NT2/D1 (cell line): ENCODE results near the gene GUCA1C.
A peak's percentile ranks its signal among the peaks of the same experiment; 100 is the strongest.

Experiments
- DNase-seq: peaks from one replicate; pipeline ENCODE4 v3.0.0-alpha.2; 2011; ENCODE audit warnings: low read depth, low spot score
- H3K27me3 ChIP-seq: 2 replicates; pipeline ENCODE4 v1.6.0; 2011; ENCODE audit warnings: mild to moderate bottlenecking; ENCODE audit not compliant: insufficient read length, insufficient read depth
- H3K36me3 ChIP-seq: 2 replicates; pipeline ENCODE4 v1.6.1; 2011; ENCODE audit warnings: mild to moderate bottlenecking, low read length, mixed read lengths; ENCODE audit not compliant: insufficient read depth, insufficient read length
- H3K4me1 ChIP-seq: 2 replicates; pipeline ENCODE4 v1.5.1; 2011; ENCODE audit not compliant: insufficient read depth, insufficient read length
- H3K4me3 ChIP-seq: 2 replicates; pipeline ENCODE4 v1.5.1; 2011; ENCODE audit warnings: low read depth; ENCODE audit not compliant: insufficient read length
- H3K9ac ChIP-seq: 2 replicates; pipeline ENCODE4 v1.6.0; 2011; ENCODE audit warnings: low read depth; ENCODE audit not compliant: insufficient read length
- H3K9me3 ChIP-seq: 2 replicates; pipeline ENCODE4 v1.5.1; 2011; ENCODE audit warnings: mild to moderate bottlenecking, low read length; ENCODE audit not compliant: insufficient read depth
- SUZ12 ChIP-seq: IDR thresholded peaks from 2 replicates; pipeline ENCODE4 v1.6.1; 2011; ENCODE audit not compliant: insufficient read length, insufficient read depth; ENCODE audit errors: extremely low read depth
- YY1 ChIP-seq: IDR thresholded peaks from 2 replicates; pipeline ENCODE4 v1.6.1; 2011; ENCODE audit not compliant: insufficient read length, insufficient read depth
- ZNF274 ChIP-seq: IDR thresholded peaks from 2 replicates; pipeline ENCODE4 v1.6.1; 2011; ENCODE audit warnings: mild to moderate bottlenecking, low read depth, low read length

The GUCA1C gene

GRCh38 chr3:108879915-108880314 lies 73.8 kb downstream of the GUCA1C start:
- H3K27me3 ChIP-seq = no peaks in the 10 kb centered on the region

DNA sequence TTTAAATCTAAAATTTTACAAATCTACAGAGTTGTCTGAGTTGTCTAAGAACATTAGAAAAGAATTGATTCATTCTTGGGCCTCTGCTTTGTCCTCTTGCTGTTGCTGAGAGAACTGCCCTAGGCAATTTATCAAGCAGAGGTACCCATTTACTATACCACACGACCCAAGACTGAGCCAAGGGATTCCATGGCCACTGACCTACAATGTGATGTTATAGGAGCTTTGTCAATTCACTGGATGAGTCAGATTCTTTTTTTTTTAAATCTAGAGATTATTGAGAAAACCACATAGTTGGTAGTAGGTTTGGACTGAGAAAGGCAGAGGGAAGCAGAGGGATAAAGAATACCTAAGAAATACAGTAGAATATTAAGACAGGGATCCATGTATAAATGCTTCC lies 75.8 kb downstream of the GUCA1C start:
- no peak for TF ChIP-seq YY1
- TF ChIP-seq ZNF274 = no peak
- no peak for TF ChIP-seq SUZ12
- Histone ChIP-seq H3K9me3 (no peaks in the 10 kb centered on the region), H3K27me3 (no peaks in the 10 kb centered on the region), H3K9ac (no peak overlapping the region), H3K4me1 (no peaks in the 10 kb centered on the region), H3K36me3 (no peaks in the 10 kb centered on the region), H3K4me3 (no peak overlapping the region)
- DNase-seq = no peak

More at GRCh38 chr3:108879915-108880314, 73.8 kb downstream of the GUCA1C start:
- no peaks in the 10 kb centered on the region for H3K4me1 ChIP-seq
- no peak for TF ChIP-seq ZNF274
- no peak for TF ChIP-seq SUZ12
- TF ChIP-seq YY1 = no peak
- no peaks in the 10 kb centered on the region for H3K9me3 ChIP-seq
- no peak overlapping the region for H3K4me3 ChIP-seq
- no peak for DNase-seq
- H3K36me3 ChIP-seq = no peaks in the 10 kb centered on the region
- no peak overlapping the region for H3K9ac ChIP-seq

DNA sequence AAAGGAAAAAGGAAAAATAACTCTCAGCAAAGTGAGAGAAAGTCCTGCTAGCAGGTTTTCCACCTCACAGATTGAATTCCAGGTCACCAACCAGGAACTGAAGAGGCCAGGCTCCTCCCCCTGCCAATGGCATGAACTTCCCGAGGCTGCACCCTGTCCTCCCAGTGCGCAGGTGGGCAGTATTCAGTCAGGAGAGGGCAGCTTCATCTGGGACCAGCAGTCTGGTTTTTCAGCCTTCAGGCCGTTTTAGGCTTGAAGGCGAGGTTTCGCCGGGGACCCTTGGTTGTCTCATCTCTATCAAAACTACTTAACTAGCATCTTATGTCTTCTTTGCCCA lies 89.9 kb downstream of the GUCA1C start:
- Histone ChIP-seq H3K36me3 (no peaks in the 10 kb centered on the region), H3K9me3 (no peaks in the 10 kb centered on the region), H3K9ac (no peak overlapping the region), H3K4me3 (no peak overlapping the region), H3K27me3 (no peaks in the 10 kb centered on the region), H3K4me1 (no peaks in the 10 kb centered on the region)
- DNase-seq = no peak
- no peak for TF ChIP-seq SUZ12
- no peak for TF ChIP-seq ZNF274
- TF ChIP-seq YY1 = no peak

DNA sequence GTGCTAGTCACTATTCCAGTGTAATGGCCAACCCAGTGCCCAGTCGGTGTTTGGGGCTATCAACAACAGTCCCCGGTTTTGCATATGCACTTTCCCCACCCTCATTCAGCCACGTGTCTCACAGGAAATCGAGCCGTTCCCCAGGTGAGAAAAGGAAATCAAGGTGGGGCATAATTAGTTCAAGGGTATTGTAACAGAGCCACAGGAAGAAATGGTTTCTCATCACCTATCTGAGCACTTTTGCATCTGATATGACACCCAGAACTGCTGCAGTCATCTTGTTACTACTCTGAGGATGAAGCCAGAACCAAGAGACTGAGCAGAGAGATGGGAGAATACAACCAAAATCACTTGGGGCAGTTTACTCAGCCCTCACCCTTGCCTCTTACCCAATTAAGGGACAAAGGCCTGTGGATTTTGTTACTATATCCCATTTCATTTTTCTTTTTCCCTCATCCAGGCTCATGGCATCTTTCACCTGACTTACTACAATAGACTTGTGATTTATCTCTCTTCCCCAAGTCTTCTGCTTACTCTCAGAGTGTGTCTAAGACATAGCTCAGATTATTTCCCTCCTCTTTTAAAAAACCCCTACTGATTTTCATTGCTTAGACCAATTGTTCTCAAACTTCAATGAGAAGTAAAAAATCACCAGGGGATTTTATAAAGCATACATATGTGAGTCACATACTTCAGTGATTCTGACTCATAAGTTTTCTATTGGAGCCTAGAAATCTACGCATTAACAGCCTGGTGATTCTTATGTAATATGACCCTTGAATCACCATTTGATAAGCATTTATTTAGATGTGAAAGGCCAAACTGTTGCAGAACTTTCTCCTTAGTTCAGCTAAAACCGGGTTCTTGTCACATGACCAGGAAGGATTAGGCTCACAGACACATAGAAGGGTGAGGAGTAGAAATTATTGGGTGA lies 90.5 kb downstream of the GUCA1C start:
- Histone ChIP-seq H3K27me3 (no peaks in the 10 kb centered on the region), H3K9me3 (no peaks in the 10 kb centered on the region), H3K4me1 (no peaks in the 10 kb centered on the region), H3K36me3 (no peaks in the 10 kb centered on the region), H3K9ac (no peak overlapping the region), H3K4me3 (no peak overlapping the region)
- DNase-seq = no peak
- TF ChIP-seq ZNF274 (no peak), SUZ12 (no peak), YY1 (no peak)

GRCh38 chr3:108861401-108861800 lies 92.3 kb downstream of the GUCA1C start:
- Histone ChIP-seq H3K9ac (no peak overlapping the region), H3K4me3 (no peak overlapping the region), H3K4me1 (no peaks in the 10 kb centered on the region), H3K27me3 (no peaks in the 10 kb centered on the region), H3K36me3 (no peaks in the 10 kb centered on the region), H3K9me3 (no peaks in the 10 kb centered on the region)
- TF ChIP-seq ZNF274 (no peak), YY1 (no peak), SUZ12 (no peak)
- DNase-seq = peak; percentile 11
